Measurements from ENCODE around the gene FZD10. TPM values are rescaled to one million over a fixed set of nuclear protein-coding genes. Genes with fewer than 3 reads are reported as not detected.

The FZD10 gene
- total RNA-seq, 1 experiment from 2014 or later, result not detected

DNA sequence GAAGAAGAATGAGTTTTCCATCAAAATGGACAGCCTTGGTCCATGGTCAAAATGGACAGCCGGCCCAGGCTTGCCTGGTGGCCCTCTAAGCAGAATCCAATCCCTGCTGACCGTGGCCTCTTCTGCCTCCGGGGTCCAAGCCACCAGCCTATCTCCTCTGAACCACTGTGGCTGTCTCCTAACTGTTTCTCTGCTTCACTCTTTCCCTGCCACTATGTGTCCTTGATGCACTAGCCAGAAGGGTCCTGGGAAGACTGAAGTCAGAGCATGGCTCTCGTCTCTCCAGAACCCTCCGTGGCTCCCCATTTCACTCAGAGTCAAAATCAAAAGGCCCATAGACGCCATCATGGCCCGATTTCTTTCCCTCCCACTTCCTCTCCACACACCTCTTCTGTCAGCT, 8.5 kb upstream of the FZD10 start:
- ChIA-PET CTCF (no interaction called here), RAD21 (ENCODE audit: low non-redundant PET in 1 of 2, low total read pairs in 2 of 2, uncharacterized antibody in 2 of 2, unreplicated experiment in 2 of 2) (no interaction called here), POLR2A (no interaction called here)
- DNase-seq (ENCODE audit: low read depth, low spot score) (no peak), ATAC-seq (no peak)
- H3K27ac ChIP-seq (ENCODE audit: low read depth, low read length), result no peak overlapping the region
- H4K20me1 ChIP-seq (ENCODE audit: insufficient read depth), result no peaks in the 10 kb centered on the region
- H3K9me3 ChIP-seq (ENCODE audit: control insufficient read depth in 1 of 2, insufficient read depth in 1 of 2, low read depth in 1 of 2, low read length in 2 of 2), result peaks cover 6% of the 10 kb centered on the region in 2 experiments; a peak in 2 of 4 replicates
- H3K9ac ChIP-seq (ENCODE audit: low read length), result no peak overlapping the region
- no peaks in the 10 kb centered on the region for H3K27me3 ChIP-seq (ENCODE audit: insufficient read depth, low read length)
- H3K4me3 ChIP-seq (replicated peaks in 1 of 2; ENCODE audit: low read depth in 1 of 2, low read length in 2 of 2), result no peak overlapping the region
- intact Hi-C loops (cut with micrococcal nuclease), result no loop called here
- no peak overlapping the region for H2AFZ ChIP-seq (ENCODE audit: low read depth, low read length, poor library complexity, severe bottlenecking)
- no peaks in the 10 kb centered on the region for H3K9me2 ChIP-seq (ENCODE audit: insufficient read depth)
- H3K36me3 ChIP-seq (ENCODE audit: control insufficient read depth in 1 of 2, insufficient read depth in 2 of 2, low read length in 2 of 2), result no peaks in the 10 kb centered on the region
- TF ChIP-seq MAX (IDR thresholded peaks at IDR 0.05) (no peak), POLR2AphosphoS5 (IDR thresholded peaks at IDR 0.05; ENCODE audit: low read depth, low read length) (no peak), SIN3A (IDR thresholded peaks at IDR 0.05; ENCODE audit: low read depth) (no peak)
- H3K79me2 ChIP-seq (ENCODE audit: insufficient read depth, low read length), result no peaks in the 10 kb centered on the region
- no peaks in the 10 kb centered on the region for H3K4me1 ChIP-seq (ENCODE audit: control insufficient read depth in 1 of 2, insufficient read depth in 2 of 2, low read length in 2 of 2)
- no TSS peak for BruUV-seq (replicated peaks)
- H3K4me2 ChIP-seq (ENCODE audit: low read length), result no peak overlapping the region

DNA sequence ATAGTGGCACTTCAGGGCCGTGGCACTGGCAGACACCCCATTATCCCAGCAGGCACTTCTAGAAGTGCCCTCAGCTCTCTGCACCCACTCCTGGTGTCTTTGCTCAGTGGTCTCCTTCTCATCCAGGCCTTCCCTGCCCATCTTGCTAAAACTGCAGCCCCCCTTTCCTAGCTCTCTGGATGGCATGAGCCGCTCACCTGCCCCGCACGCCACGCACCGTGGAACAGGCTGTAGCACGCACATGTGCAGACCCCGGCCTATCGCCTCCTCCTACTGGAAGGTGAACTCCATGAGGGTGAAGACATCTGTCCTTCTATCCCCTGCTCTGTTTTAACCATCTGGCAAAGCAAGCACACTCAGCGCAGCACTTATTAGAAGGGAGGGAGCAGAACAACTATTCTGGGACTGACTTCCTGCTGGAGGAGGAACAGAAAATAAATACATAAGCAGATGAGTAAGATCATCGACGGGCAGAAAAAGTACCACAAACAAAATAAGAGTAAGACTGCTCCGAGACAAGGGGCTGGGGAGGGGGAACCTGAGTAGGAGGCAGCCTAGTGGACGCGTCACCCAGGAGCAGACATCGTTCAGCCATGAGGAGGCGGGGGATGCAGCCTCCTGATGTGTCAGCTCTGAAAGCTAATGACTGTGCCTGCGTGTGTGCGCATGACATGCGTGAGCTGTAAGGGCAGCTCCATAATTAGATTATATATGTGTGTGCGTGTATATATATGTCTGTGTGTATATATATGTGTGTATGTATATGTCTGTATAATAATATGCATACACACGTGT, 7.8 kb upstream of the FZD10 start:
- RAD21 ChIA-PET (ENCODE audit: low non-redundant PET in 1 of 2, low total read pairs in 2 of 2, uncharacterized antibody in 2 of 2, unreplicated experiment in 2 of 2), result no interaction called here
- Histone ChIP-seq H4K20me1 (ENCODE audit: insufficient read depth) (no peaks in the 10 kb centered on the region), H3K9me3 (ENCODE audit: control insufficient read depth in 1 of 2, insufficient read depth in 1 of 2, low read depth in 1 of 2, low read length in 2 of 2) (peaks cover 1 to 6% of the 10 kb centered on the region in 2 experiments; a peak in 2 of 4 replicates), H3K27me3 (ENCODE audit: insufficient read depth, low read length) (no peaks in the 10 kb centered on the region), H3K4me3 (replicated peaks in 1 of 2; ENCODE audit: low read depth in 1 of 2, low read length in 2 of 2) (no peak overlapping the region), H3K9ac (ENCODE audit: low read length) (no peak overlapping the region), H3K4me2 (ENCODE audit: low read length) (no peak overlapping the region), H3K4me1 (ENCODE audit: control insufficient read depth in 1 of 2, insufficient read depth in 2 of 2, low read length in 2 of 2) (no peaks in the 10 kb centered on the region), H3K9me2 (ENCODE audit: insufficient read depth) (no peaks in the 10 kb centered on the region), H3K36me3 (ENCODE audit: control insufficient read depth in 1 of 2, insufficient read depth in 2 of 2, low read length in 2 of 2) (no peaks in the 10 kb centered on the region), H2AFZ (ENCODE audit: low read depth, low read length, poor library complexity, severe bottlenecking) (no peak overlapping the region), H3K27ac (ENCODE audit: low read depth, low read length) (no peak overlapping the region), H3K79me2 (ENCODE audit: insufficient read depth, low read length) (no peaks in the 10 kb centered on the region)
- DNase-seq (ENCODE audit: low read depth, low spot score), result no peak
- BruUV-seq (replicated peaks), result no TSS peak
- intact Hi-C loops (cut with micrococcal nuclease), result no loop called here
- CTCF ChIA-PET, result no interaction called here
- no peak for ATAC-seq
- POLR2A ChIA-PET, result no interaction called here
- TF ChIP-seq JUND (IDR thresholded peaks at IDR 0.05) (no peak), FOSL1 (IDR thresholded peaks at IDR 0.05; ENCODE audit: low read depth) (no peak), MAX (IDR thresholded peaks at IDR 0.05) (no peak), ZNF274 (IDR thresholded peaks at IDR 0.05; ENCODE audit: low read depth, low read length) (no peak), ZFX (IDR thresholded peaks at IDR 0.05) (no peak), CTCF (IDR thresholded peaks at IDR 0.05 in 2 of 3, conservative IDR thresholded peaks at IDR 0.05 in 1 of 3; ENCODE audit: borderline replicate concordance in 1 of 3, insufficient read depth in 1 of 3, low read depth in 2 of 3, low read length in 2 of 3) (no peak), SIN3A (IDR thresholded peaks at IDR 0.05; ENCODE audit: low read depth) (no peak), RAD21 (IDR thresholded peaks at IDR 0.05; ENCODE audit: low read depth) (no peak), CEBPB (IDR thresholded peaks at IDR 0.05; ENCODE audit: low read depth) (no peak), EZH2 (IDR thresholded peaks at IDR 0.05) (no peak), TCF7L2 (IDR thresholded peaks at IDR 0.05; ENCODE audit: borderline replicate concordance, extremely low read depth, insufficient read depth, insufficient read length) (no peak), ATF3 (IDR thresholded peaks at IDR 0.05) (no peak)
- TF ChIP-seq, protein P1, sequence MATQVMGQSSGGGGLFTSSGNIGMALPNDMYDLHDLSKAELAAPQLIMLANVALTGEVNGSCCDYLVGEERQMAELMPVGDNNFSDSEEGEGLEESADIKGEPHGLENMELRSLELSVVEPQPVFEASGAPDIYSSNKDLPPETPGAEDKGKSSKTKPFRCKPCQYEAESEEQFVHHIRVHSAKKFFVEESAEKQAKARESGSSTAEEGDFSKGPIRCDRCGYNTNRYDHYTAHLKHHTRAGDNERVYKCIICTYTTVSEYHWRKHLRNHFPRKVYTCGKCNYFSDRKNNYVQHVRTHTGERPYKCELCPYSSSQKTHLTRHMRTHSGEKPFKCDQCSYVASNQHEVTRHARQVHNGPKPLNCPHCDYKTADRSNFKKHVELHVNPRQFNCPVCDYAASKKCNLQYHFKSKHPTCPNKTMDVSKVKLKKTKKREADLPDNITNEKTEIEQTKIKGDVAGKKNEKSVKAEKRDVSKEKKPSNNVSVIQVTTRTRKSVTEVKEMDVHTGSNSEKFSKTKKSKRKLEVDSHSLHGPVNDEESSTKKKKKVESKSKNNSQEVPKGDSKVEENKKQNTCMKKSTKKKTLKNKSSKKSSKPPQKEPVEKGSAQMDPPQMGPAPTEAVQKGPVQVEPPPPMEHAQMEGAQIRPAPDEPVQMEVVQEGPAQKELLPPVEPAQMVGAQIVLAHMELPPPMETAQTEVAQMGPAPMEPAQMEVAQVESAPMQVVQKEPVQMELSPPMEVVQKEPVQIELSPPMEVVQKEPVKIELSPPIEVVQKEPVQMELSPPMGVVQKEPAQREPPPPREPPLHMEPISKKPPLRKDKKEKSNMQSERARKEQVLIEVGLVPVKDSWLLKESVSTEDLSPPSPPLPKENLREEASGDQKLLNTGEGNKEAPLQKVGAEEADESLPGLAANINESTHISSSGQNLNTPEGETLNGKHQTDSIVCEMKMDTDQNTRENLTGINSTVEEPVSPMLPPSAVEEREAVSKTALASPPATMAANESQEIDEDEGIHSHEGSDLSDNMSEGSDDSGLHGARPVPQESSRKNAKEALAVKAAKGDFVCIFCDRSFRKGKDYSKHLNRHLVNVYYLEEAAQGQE (IDR thresholded peaks at IDR 0.05; ENCODE audit: low read depth), result no peak

Measured in HCT116 (cell line).